GOT3 (cell line): ENCODE measurements around the gene SYNJ1.
A peak's percentile ranks its signal among the peaks of the same experiment; 100 is the strongest.
"Not testable (repeated sequence)": the region's sequence is repeated elsewhere in the genome, so short reads cannot be mapped to it uniquely, and the experiment has no call there.

Experiments
- DNase-seq: peaks from one replicate; lab custom pipeline; 2025; ENCODE audit warnings: mixed read lengths; lab: John Stamatoyannopoulos, UW

Gene SYNJ1

DNA sequence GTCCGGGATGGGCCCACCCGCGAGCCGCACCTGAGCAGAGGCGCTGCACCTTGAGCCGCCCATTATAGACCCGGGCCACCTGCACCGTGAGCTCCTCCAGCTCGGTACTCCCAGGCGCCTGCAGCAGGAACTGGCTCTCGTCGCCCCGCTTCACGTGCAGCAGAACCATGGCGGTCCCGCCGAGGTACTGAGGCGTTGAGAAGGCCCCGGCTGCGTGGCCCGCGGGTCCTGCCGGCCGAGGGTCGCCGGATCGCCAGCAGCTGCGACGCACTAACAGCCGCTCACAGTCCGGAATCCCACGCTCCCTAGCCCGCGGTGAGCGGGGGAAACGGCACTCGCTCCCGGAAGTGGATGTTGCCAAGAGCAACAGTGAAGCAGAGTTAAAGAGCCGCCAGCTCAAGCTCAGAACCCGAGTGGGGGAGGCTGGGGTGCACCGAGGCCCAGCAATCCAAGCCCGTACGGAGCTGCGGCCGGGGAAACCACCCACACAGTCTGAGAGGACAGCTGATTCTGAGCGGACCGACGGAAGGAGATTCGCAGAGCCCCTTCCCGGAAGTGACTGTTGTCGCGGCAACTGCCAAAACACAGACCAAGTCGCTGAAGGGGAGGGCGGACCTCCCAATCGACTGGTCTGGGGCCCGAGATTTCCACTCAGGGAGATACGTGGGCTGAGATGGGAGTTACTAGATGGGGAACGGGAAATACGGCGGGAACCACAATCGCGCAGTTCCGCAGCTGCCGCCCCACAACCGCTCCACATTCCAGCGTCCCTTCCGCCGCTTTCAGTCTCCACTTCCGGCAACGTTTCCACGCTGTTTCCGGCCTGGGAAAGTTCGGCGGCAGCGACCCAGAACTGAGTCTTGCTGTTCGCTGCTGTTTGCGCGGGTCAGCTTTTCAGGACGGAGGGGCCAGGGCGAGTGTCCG, 115.5 kb downstream of the SYNJ1 start, which contains the start of gene CFAP298:
Gene CFAP298, minus strand, starts transcription at position 303 of the 924 bp plus-strand sequence. Its CDS starts 134 bp downstream, at position 169.
- peak; percentile 71 for DNase-seq

DNA sequence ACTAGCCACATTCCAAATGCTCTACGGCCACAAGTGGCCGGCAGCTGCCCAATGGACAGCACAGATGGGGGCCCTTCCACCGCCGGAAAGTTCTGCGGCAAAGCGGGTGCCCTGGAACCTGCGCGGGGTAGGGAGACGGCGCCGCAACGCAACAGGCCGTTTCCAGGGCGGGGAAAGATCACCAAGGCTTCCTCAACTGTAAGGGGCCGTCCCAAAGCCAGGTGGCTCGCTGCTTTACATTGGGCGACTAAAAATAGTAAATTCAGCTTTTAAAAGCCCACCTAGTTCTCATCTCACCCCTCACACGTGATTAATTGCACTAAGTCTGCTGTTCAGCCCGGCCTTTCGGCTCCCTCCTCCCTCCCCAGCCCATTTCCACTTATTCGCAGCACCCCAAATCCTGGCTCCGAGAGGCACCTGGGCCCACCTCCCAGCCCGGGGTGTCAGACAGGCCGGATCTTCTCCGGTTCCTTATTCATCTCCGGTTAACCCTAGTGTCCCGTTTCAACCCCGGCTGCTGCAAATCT, 116.3 kb downstream of the SYNJ1 start:
- DNase-seq: no peak

DNA sequence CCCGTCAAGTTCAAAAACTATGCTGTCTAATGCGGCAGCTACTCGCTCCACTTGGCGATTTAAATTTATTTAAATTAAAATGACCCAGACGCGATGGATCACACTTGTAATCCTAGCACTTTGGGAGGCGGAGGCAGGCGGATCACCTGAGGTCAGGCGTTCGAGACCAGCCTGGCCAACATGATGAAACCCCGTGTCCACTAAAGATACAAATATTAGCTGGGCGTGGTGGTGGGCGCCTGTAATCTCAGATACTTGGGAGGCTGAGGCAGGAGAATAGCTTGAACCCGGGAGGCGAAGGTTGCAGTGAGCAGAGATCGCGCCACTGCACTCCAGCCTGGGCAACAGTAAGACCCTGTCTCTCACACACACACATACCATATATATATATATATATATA, 116.9 kb downstream of the SYNJ1 start:
- DNase-seq: not testable (repeated sequence)

DNA sequence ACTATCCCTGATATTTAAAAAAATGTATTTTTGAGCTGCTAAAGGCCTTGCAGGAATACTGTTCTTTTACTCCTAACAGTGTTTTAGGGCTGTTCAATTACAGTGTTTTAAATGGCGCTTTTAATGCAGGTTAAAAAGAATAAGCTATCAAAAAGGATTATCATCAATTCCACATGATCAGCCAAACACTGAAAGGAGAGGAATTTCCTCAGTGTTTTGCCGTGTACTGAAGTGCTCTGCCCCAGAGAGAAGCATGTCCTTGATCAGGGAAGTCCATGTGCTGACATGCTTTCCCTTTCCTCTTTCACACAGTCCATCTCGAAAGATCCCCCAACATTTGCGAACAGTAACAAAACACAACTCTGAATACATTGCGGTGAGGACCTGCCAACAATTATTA, 119.0 kb downstream of the SYNJ1 start:
- DNase-seq: no peak

DNA sequence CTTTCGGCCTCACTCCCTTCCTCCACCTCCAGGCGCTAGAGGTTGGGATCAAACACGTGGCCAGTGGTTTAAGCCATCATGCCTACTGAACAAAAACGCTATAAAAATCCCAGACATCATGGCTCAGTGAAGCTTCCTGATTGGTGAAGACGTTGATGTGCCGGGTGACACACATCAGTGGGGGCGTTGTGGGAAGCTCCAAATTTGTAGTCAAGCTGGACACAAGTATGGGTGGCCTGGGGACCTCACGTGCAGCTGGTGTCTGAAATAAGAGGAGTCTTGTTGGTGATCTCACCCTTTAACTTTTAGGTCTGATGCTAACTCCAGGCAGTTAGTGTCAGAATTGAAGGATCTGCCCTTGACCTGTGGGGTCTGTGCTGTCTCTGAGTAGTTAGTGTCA, 122.3 kb downstream of the SYNJ1 start:
- DNase-seq: no peak

DNA sequence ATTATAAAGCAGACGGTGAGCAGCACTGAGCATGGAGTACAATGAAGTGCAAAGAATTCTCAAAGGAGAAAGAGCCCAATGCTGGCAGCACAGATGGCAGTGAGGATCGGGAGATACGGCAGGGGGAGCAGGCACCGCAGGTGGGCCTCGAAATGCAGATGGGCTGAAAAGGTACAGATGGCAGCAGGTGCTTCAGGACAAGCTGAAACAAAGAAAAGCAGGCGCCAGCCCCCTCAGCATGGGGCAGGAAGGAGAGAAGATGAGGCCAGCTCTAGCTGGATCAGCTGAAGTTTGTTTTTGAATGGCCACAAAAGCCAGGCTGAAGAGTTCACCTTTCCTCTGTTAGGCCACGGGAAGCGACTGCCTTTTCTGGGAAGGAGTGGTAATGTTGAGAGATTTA, 123.3 kb downstream of the SYNJ1 start:
- DNase-seq: no peak

DNA sequence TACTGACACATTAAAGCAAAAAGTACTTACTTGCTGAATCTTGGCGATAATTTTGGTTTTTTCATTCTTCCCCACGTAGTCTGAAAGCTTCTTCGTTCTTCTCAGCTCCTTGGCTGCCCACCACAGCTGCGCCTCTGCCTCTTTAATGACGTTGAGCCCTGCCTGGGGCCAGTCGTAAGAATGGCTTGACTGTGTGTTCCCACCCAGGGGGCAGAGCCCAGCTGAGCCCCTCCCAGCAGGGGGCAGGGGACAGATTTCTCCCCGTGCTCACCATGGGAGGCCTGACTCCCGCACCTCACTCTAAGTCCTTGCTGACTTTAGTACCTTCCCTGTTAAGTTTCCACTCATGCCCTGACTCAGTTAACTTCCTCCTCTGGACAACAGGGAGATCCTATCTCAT, 124.7 kb downstream of the SYNJ1 start:
- no peak for DNase-seq

DNA sequence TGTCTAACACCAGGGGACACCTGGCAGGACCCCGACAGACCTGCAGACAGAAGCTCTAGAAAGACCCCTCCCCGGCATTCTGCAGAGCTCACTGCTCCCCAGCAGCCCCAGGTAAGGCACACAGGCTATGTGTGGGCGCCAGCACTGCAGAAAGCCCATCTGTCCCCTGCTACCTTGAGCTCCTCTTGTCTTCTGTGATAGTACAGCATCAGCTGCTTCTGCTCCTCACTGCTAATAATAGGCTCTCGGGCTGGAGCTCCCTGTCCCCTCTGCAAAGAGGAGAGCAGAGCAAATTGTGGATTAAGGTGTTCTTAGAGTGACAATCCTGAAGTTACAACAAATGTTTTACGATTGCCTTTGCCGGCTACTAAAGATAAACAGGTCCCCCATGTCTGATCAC, 125.7 kb downstream of the SYNJ1 start:
- DNase-seq: no peak

DNA sequence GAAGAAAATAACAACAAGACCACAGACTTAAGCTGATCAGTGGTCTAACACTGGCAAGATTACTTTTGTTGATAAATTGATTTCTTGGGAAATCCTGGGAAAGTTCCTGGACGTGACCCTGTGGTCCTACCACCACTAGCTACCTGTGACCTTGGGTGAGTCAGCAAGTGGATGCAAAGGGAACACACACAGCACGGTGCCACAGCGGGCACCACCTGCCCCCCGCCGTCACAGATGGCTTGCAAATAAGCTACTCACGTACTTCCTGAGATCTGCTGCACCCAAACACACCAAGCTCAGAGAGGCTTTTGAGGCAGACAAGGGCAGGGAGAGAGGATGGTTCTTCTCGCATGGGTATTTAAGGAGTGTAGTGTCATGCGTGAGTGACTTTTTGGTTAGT, 128.3 kb downstream of the SYNJ1 start:
- no peak for DNase-seq

DNA sequence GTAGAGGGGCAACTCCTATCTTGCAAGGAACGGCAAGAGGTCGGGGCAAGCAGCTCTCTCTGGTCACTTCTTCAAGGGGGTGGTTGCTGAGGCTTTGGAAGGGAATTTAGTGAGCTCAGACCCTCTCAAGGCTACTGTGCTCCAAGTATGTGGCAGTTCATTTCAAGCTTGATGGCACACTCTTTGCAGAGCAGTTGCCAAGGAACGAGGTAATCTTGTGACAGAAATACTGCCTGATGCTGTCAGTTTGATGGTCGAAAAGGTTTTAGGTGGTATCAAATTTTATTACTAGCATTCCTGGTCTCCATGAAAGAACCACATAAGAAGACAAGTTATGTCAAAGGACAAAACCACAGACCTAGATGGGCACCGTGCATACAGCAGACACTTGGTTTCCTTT, 128.7 kb downstream of the SYNJ1 start:
- DNase-seq: no peak

DNA sequence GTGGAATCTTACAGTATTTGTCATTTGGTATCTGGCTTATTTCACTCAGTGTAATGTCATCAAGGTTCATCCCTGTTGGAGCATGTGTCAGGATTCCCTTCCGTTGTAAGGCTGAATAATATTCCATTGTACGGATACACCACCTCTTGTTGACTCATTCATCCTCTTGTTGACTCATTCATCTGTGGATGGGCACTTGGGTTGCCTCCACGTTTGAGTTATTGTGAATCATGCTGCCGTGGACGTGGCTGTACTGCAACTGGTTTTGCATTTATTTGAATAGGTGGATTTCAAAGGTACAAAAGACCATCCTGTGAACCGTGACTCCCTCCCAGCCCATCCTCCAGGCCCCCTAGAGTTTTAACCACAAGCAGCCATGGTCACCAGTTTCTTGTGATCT, 130.6 kb downstream of the SYNJ1 start:
- no peak for DNase-seq

DNA sequence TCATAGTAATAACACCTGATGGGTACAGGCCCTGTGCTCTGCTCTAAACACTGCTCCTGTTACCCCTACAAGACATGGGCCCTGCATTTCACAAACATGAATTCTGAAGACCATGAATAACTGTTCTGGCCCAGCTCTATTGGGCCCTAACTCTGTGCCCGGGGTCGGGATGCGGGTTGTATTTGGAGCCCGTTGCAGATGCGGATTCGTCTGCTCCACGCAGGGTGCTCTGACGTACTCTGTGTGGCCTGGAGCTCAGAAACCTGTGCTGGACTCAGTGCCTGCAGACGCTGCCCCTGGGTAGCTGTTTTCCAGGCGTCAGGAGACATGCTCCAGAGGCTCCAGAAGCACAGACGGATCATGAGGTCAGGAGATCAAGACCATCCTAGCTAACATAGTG, 132.4 kb downstream of the SYNJ1 start:
- no peak for DNase-seq

DNA sequence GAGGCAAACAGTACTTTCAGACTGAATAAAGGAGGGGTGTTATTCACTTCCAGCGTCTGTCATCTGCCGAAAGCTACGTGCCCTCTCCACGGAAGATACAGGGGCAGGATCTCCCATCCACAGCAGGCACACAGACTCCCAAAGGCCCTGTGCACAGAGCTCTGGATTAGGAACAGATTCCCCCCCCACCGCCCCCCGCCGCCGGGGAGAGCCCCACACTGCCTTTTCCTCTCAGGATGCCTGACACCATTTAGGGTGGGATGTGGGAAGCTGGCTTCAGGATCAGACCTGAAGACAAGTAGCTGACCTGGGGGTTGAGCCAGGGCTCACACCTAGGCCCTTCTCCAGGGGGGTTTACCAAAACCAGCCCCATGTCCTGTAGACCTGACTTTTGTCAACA, 134.1 kb downstream of the SYNJ1 start:
- no peak for DNase-seq

DNA sequence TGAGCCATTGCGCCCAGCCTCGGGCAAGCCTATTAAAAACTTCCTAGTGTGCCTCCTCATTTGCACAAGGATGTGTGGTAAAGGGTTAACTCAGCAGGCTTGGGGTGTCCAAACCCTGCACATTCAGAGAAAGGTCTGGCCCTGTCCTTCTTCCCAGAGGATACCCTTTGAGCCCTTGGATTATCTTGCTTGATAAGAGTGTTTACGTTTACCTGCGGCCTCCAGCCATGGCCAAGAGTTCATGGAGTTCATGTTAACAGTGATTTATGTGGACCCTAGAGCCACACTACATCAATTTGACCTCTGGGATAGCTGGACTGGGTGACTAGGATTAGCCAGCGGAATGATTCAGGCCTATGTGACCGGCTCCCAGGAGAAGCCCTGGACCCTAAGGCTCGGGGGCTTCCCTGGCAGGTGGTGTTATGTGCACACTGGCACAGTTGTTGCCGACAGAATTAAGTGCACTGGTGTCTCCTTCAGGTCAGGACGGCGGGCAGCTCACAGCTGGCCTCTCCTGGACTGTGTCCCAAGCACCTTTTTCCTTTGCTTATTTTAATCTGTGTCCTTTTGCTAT, 134.8 kb downstream of the SYNJ1 start:
- no peak for DNase-seq

DNA sequence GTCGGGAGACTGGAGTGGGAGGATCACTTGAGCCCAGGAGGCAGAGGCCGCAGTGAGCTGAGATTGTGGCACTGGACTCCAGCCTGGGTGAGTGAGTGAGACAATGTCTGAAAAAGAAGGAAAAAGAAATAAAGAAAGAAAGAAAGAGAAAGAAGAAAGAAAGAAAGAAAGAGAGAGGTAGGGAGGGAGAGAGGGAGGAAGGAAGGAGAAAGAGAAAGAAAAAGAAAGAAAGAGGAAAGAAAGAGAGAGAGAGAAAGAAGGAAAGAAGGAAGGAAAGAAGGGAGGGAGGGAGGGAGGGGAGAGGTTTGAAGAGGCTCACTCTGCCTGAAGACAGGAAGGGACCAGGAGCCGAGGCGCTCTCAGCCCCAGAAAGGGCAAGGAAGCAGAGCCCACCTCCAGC, 137.7 kb downstream of the SYNJ1 start:
- no peak for DNase-seq

DNA sequence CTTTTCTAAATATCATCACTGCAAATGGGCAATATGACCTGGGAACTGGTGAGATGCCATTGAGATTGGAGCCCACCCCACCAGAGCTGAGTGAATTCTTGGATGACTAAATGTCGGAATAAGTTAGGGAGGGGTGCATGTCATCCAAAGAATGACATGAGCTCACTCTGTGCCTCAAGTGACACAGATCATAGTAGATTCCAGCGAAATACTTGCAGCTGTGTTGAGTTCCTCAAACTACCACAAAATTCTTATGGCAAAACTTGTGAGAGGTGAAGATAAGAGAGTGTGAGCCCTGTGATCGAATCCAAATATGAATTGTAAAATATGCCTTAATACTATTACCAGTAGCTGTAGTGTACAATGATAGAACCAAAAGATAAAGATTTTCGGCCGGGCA, 140.2 kb downstream of the SYNJ1 start:
- DNase-seq: no peak

DNA sequence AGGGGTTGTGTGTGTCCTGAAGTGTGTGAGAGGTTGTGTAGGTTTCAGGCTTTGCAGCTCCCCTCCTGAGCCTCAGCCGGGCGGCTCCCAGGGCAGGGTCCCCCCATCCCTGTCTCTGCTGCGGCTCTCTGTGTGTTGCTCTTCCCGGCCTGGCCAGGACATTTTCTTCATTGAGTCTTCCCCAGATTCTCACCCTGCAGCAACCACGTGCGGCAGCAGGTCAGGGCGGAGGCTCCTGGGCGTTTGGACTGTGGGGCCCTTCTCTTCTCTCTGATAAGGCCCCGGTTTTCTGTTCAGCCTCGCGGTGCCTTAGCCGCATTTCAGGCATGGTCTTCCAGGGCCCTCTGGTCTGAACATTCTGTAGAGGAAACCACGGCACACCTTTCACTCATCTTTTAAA, 140.7 kb downstream of the SYNJ1 start:
- DNase-seq: no peak

DNA sequence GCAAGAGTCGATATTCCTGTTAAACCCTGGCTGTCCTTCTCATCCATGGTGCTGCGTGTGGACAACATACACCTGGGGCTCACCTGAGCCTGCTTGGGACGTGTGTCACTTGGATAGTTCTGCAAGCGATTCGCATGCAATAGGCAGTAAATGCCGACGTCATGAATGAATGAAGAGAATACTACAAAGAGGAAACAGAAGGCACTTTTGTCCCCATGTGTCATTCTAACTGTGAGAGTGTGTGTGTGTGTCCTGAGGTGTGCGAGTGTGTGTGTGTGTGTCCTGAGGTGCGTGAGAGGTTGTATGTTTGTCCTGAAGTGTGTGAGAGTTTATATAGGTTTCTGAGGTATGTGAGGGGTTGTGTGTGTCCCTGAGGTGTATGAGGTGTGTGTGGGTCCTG, 141.8 kb downstream of the SYNJ1 start:
- DNase-seq: no peak

DNA sequence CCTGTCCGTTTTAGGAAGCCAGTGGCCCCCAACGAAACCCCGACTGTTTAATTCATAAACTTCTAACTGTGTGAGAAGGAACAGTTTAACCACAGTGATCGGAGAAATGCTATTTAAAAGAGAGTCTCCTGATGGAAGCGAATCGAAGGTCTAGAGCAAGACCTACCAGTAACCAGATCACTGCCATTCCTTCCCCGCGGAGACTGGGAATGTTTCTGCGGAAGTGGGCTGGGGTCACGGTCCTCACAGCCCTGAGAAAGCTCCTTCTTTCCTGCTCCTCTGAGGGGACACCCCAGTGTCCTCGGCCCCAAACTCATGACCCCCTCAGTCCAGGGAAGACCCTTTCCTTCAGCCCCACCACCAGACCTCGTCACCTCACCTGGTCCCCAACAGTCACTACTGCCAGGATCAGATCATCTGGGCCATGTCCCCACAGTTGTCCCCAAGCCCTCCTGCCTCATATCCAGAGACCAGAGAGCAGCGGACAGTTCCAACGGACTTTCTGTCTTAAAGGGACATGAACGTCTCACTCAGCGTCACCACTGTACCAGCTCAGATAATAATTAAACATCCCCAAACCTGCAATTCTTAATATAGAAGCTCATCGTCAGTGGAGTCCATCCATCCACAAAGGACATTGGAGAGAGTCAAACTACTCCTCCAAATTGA, 142.6 kb downstream of the SYNJ1 start, which contains the start of gene TCP10L:
Gene TCP10L, minus strand, starts transcription at position 482 of the 669 bp plus-strand sequence. CDS start 1,219 bp downstream, outside the sequence.
- no peak for DNase-seq

DNA sequence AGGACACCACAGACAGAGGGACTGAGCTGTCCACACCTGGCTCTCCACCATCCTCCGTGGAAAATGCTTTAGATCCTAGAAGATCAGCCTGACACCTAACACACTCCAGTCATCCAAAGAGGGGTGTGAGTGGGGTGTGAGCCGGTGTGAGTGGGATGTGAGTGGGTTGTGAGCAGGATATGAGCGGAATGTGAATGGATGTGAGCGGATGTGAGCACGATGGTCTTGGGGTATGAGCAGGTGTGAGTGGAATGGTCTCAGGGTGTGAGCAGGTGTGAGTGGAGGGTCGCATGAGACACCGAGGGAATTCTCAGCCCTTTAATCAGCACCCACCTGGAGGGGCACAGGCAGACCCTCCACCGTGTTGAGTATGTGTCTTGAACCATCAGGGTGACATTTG, 143.3 kb downstream of the SYNJ1 start:
- no peak for DNase-seq

DNA sequence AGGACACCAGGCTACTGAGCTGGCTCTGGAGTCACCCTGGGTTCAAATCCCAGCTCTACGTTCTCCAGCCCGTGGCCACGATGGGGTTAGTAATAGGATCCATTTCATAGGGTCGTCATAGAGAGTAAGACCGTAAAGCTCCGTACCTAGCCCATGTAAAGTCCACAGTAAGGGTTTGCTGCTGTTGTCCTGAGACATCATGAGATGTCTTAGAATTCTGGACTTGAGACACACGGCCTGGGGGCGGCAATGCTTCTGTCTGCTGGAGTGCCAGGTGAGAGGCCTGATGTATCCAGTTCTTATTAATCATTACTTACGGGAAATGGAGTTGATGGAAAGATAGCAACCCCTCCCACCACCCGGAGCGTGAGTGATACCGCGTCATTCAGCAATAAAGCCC, 146.1 kb downstream of the SYNJ1 start:
- no peak for DNase-seq

DNA sequence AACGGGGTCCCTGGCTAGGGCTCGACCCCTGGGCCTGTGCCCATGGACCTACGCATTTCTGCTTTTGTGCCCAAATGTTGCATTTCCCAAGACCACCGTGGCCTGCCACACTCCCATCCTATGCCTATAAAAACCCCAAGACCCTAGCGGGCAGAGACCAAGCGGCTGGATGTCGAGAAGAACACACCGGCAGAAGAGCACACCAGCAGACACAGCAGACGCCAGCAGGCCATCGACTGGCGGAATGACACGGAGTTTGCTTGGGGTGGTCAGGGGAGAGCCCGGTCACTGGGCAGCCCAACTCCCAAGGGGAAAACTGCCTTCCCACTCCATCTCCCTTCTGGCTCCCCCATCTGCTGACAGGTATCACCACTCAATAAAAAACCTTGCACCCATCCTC, 146.9 kb downstream of the SYNJ1 start:
- no peak for DNase-seq
